Panc1 (cell line): ENCODE measurements around the gene FRRS1L. TPM values are rescaled to one million over a fixed set of nuclear protein-coding genes. Genes with fewer than 3 reads are reported as not detected.

Experiments
- ATAC-seq: fragments of 200-7000 bp; cut with Tn5 transposase; 2 replicates; pipeline ENCODE4 v1.9.1; 2020; ENCODE audit warnings: mild to moderate bottlenecking, moderate library complexity
- BruUV-seq: library from RNA; stranded (reverse); fragments of 400-500 nt; replicated peaks from 2 replicates; lab custom pipeline; 2021; lab: Mats Ljungman, UMichigan
- CTCF ChIA-PET: fragments of 300-600 bp; sonication (Branson Sonifier 250); formaldehyde crosslinking; loops from one replicate; lab custom pipeline; 2022; ENCODE audit warnings: antibody characterized with exemption; lab: Charles Lee
- POLR2A ChIA-PET: fragments of 300-600 bp; sonication (Branson Sonifier 250); formaldehyde crosslinking; loops from one replicate; lab custom pipeline; 2022; ENCODE audit warnings: antibody characterized with exemption; lab: Charles Lee
- DNase-seq: peaks from one replicate; pipeline ENCODE4 v3.0.0-alpha.2; 2010; ENCODE audit warnings: low read depth, low spot score
- H3K27ac ChIP-seq: 2 replicates; pipeline ENCODE4 v1.5.1; 2011; ENCODE audit warnings: mild to moderate bottlenecking, low read length, inconsistent platforms
- H3K27me3 ChIP-seq: fragments of 200-500 bp; sonication (Bioruptor generic); 2 replicates; pipeline ENCODE4 v1.6.0; 2014; ENCODE audit warnings: low read length, inconsistent platforms; ENCODE audit not compliant: control insufficient read depth, insufficient read depth
- H3K36me3 ChIP-seq: fragments of 200-500 bp; sonication (Bioruptor generic); 2 replicates; pipeline ENCODE4 v1.5.1; 2014; ENCODE audit warnings: inconsistent platforms, mild to moderate bottlenecking, low read length, moderate library complexity; ENCODE audit not compliant: control insufficient read depth, insufficient read depth
- H3K4me1 ChIP-seq: 2 replicates; pipeline ENCODE4 v1.5.1; 2011; ENCODE audit warnings: inconsistent platforms, mild to moderate bottlenecking, low read length, moderate library complexity; ENCODE audit not compliant: control insufficient read depth, insufficient read depth
- H3K4me3 ChIP-seq, 2 experiments: 2 replicates each; pipeline ENCODE4 v1.5.1; 2011 to 2012; ENCODE audit warnings: low read depth in 2 of 2, low read length in 2 of 2, mild to moderate bottlenecking in 2 of 2, inconsistent platforms in 1 of 2, moderate library complexity in 1 of 2
- H3K9me3 ChIP-seq: fragments of 200-500 bp; sonication (Bioruptor generic); 2 replicates; pipeline ENCODE4 v1.5.1; 2014; ENCODE audit warnings: low read depth, mild to moderate bottlenecking, inconsistent platforms, low read length, moderate library complexity; ENCODE audit not compliant: control insufficient read depth, insufficient read depth
- CTCF ChIP-seq: fragments of 450-650 bp; IDR thresholded peaks from 2 replicates; pipeline ENCODE4 v1.5.1; 2017; ENCODE audit warnings: mild to moderate bottlenecking
- POLR2AphosphoS5 ChIP-seq: IDR thresholded peaks from 2 replicates; pipeline ENCODE4 v1.6.1; 2012; ENCODE audit warnings: mild to moderate bottlenecking, low read depth, low read length, moderate library complexity
- SIN3A ChIP-seq: IDR thresholded peaks from 2 replicates; pipeline ENCODE4 v1.6.1; 2012; ENCODE audit warnings: low read depth, mild to moderate bottlenecking, low read length, moderate library complexity, borderline replicate concordance; ENCODE audit not compliant: insufficient read depth
- TCF7L2 ChIP-seq: IDR thresholded peaks from 2 replicates; pipeline ENCODE4 v1.6.1; 2011; ENCODE audit warnings: mild to moderate bottlenecking, low read depth, low read length, inconsistent platforms
- in situ Hi-C: cut with HindIII; loops from 2 replicates; pipeline ENCODE4 v1.10.0; 2016; ENCODE audit warnings: low sequenced_read_pairs, low pct_unique_long_range_greater_than_20kb
- intact Hi-C: fragments of 100-400 bp; cut with micrococcal nuclease; formaldehyde crosslinking; loops from one replicate; pipeline ENCODE4 v1.10.0; 2022; ENCODE audit not compliant: unreplicated experiment
- total RNA-seq: library from RNA; stranded (reverse); gene quantifications from one replicate; pipeline ENCODE4 v1.2.1, GENCODE V29; 2021; ENCODE audit not compliant: unreplicated experiment
- TF ChIP-seq, protein P1 (sequence below), 2 experiments: IDR thresholded peaks; 2 replicates each; pipeline ENCODE4 v1.6.1; 2011 to 2012; ENCODE audit warnings: low read depth in 2 of 2, control low read depth in 1 of 2, low read length in 1 of 2, mild to moderate bottlenecking in 1 of 2, moderate library complexity in 1 of 2; ENCODE audit not compliant: insufficient read depth in 1 of 2

The FRRS1L gene
- total RNA-seq, 1 experiment from 2014 or later: 2.3 TPM

DNA sequence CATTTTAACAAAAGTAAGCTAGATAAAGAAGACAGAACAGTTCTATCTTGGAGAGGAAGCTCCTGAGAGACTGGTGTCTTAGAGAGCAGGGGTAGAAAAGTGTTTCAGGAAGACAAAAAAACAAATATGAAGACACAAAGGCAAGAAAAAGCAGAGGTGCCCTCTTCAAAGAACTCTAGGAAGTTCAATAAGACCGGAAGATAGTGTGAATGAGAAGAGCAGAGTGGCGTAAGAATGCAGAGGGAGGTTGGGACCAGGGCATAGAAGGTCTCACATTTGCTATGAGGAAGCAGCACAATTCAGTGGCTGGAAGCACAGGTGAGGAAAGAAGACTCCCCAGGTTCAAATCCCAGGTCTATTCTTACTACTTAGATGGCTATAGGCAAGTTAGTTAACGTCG is 69.9 kb downstream of the FRRS1L start:
- Histone ChIP-seq H3K27me3 (no peaks in the 10 kb centered on the region), H3K4me3 (no peak overlapping the region), H3K36me3 (peaks cover 9% of the 10 kb centered on the region), H3K4me1 (peaks cover 42% of the 10 kb centered on the region), H3K27ac (no peak overlapping the region; the same call in 1 of the 2 replicates), H3K9me3 (no peaks in the 10 kb centered on the region)
- ChIA-PET POLR2A (no interaction called here), CTCF (no interaction called here)
- in situ Hi-C loops (no loop called here), intact Hi-C loops (no loop called here)
- no TSS peak for BruUV-seq
- no peak for TF ChIP-seq SIN3A
- no peak for TF ChIP-seq CTCF
- TF ChIP-seq, protein P1, sequence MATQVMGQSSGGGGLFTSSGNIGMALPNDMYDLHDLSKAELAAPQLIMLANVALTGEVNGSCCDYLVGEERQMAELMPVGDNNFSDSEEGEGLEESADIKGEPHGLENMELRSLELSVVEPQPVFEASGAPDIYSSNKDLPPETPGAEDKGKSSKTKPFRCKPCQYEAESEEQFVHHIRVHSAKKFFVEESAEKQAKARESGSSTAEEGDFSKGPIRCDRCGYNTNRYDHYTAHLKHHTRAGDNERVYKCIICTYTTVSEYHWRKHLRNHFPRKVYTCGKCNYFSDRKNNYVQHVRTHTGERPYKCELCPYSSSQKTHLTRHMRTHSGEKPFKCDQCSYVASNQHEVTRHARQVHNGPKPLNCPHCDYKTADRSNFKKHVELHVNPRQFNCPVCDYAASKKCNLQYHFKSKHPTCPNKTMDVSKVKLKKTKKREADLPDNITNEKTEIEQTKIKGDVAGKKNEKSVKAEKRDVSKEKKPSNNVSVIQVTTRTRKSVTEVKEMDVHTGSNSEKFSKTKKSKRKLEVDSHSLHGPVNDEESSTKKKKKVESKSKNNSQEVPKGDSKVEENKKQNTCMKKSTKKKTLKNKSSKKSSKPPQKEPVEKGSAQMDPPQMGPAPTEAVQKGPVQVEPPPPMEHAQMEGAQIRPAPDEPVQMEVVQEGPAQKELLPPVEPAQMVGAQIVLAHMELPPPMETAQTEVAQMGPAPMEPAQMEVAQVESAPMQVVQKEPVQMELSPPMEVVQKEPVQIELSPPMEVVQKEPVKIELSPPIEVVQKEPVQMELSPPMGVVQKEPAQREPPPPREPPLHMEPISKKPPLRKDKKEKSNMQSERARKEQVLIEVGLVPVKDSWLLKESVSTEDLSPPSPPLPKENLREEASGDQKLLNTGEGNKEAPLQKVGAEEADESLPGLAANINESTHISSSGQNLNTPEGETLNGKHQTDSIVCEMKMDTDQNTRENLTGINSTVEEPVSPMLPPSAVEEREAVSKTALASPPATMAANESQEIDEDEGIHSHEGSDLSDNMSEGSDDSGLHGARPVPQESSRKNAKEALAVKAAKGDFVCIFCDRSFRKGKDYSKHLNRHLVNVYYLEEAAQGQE (IDR thresholded peaks at IDR 0.05; ENCODE audit: insufficient read depth in 1 of 2, low read depth in 2 of 2, low read length in 1 of 2): no peak
- TF ChIP-seq POLR2AphosphoS5: no peak
- TF ChIP-seq TCF7L2: no peak
- DNase-seq: no peak
- ATAC-seq: no peak

- no peak overlapping the region for H3K4me3 ChIP-seq
- in situ Hi-C loops: no loop called here
- peaks cover 24% of the 10 kb centered on the region for H3K4me1 ChIP-seq
- CTCF ChIA-PET: no interaction called here
- POLR2A ChIA-PET: no interaction called here
- ATAC-seq (no peak), DNase-seq (no peak)
- TF ChIP-seq TCF7L2: no peak
- no peak for TF ChIP-seq POLR2AphosphoS5
- TF ChIP-seq, protein P1 (IDR thresholded peaks at IDR 0.05; ENCODE audit: insufficient read depth in 1 of 2, low read depth in 2 of 2, low read length in 1 of 2): no peak
- no peak for TF ChIP-seq CTCF
- TF ChIP-seq SIN3A: no peak
- intact Hi-C loops: no loop called here
- no peak overlapping the region for H3K27ac ChIP-seq
- no TSS peak for BruUV-seq
- H3K36me3 ChIP-seq: peaks cover 15% of the 10 kb centered on the region
- H3K27me3 ChIP-seq: no peaks in the 10 kb centered on the region
- H3K9me3 ChIP-seq: no peaks in the 10 kb centered on the region
These were observed 71.7 kb downstream of the FRRS1L start for GRCh38 chr9:109095321-109095720.
